ENCODE data around the gene AP1G1. TPM values are rescaled to one million over a fixed set of nuclear protein-coding genes. Genes with fewer than 3 reads are reported as not detected.
"Not testable (repeated sequence)": the region's sequence is repeated elsewhere in the genome, so short reads cannot be mapped to it uniquely, and the experiment has no call there.

AP1G1 gene
- total RNA-seq, 6 experiments from 2014 or later: 47.8 to 54.1 (median 52.5) TPM

- Histone ChIP-seq H3K27me3 (no peaks in the 10 kb centered on the region), H3K4me1 (no peaks in the 10 kb centered on the region), H3K9me3 (no peaks in the 10 kb centered on the region), H3K4me3 (no peak overlapping the region), H3K36me3 (no peaks in the 10 kb centered on the region), H3K27ac (no peak overlapping the region)
- TF ChIP-seq CTCF (IDR thresholded peaks at IDR 0.05): no peak
- TF ChIP-seq POLR2A (IDR thresholded peaks at IDR 0.05): no peak
- 85% methylated on average over 4 of the region's 4 CpGs for WGBS (ENCODE audit: insufficient coverage, low coverage, low lambda C conversion rate, missing lambda C conversion rate)
- peak; percentile 20 to 46 (median 38) for ATAC-seq
- intact Hi-C loops (cut with DNase I): no loop called here
- no peak for DNase-seq
Measured at GRCh38 chr16:71700831-71701230, 107.8 kb downstream of the AP1G1 start.

- Histone ChIP-seq H3K4me3 (no peak overlapping the region), H3K9me3 (no peaks in the 10 kb centered on the region), H3K27ac (no peak overlapping the region), H3K4me1 (no peaks in the 10 kb centered on the region), H3K27me3 (no peaks in the 10 kb centered on the region), H3K36me3 (no peaks in the 10 kb centered on the region)
- DNase-seq: no peak
- 100% methylated on average over 2 of the region's 3 CpGs for WGBS (ENCODE audit: insufficient coverage, low coverage, low lambda C conversion rate, missing lambda C conversion rate)
- TF ChIP-seq CTCF (IDR thresholded peaks at IDR 0.05) (no peak), POLR2A (IDR thresholded peaks at IDR 0.05) (no peak)
- ATAC-seq: no peak
- intact Hi-C loops (cut with DNase I): no loop called here
Measured at GRCh38 chr16:71698491-71698890, 110.1 kb downstream of the AP1G1 start.

- Histone ChIP-seq H3K4me3 (no peak overlapping the region), H3K9me3 (no peaks in the 10 kb centered on the region), H3K27me3 (no peaks in the 10 kb centered on the region), H3K36me3 (peaks cover 0 to 7% (median 0%) of the 10 kb centered on the region in 4 donors), H3K4me1 (no peaks in the 10 kb centered on the region), H3K27ac (no peak overlapping the region)
- intact Hi-C loops (cut with DNase I): no loop called here
- 94% methylated on average over 5 of the region's 5 CpGs for WGBS (ENCODE audit: insufficient coverage, low coverage, low lambda C conversion rate, missing lambda C conversion rate)
- ATAC-seq (no peak), DNase-seq (no peak)
- TF ChIP-seq POLR2A (IDR thresholded peaks at IDR 0.05) (no peak), CTCF (IDR thresholded peaks at IDR 0.05) (no peak)
Measured at GRCh38 chr16:71693164-71693563, 115.5 kb downstream of the AP1G1 start.

- ATAC-seq (no peak), DNase-seq (no peak)
- Histone ChIP-seq H3K9me3 (no peaks in the 10 kb centered on the region), H3K4me3 (no peak overlapping the region), H3K27me3 (no peaks in the 10 kb centered on the region), H3K27ac (no peak overlapping the region), H3K36me3 (peaks cover 0 to 7% (median 0%) of the 10 kb centered on the region in 4 donors), H3K4me1 (no peaks in the 10 kb centered on the region)
- intact Hi-C loops (cut with DNase I): no loop called here
- WGBS (ENCODE audit: insufficient coverage, low coverage, low lambda C conversion rate, missing lambda C conversion rate): 27% methylated on average over 1 of the region's 1 CpG
- no peak for TF ChIP-seq CTCF (IDR thresholded peaks at IDR 0.05)
- TF ChIP-seq POLR2A (IDR thresholded peaks at IDR 0.05): no peak
Measured at GRCh38 chr16:71689901-71690300, 118.7 kb downstream of the AP1G1 start.

- H3K27ac ChIP-seq: no peak overlapping the region
- intact Hi-C loops (cut with DNase I): no loop called here
- peaks cover 0 to 7% (median 0%) of the 10 kb centered on the region in 4 donors for H3K36me3 ChIP-seq
- ATAC-seq: no peak
- no peak for DNase-seq
- WGBS (ENCODE audit: insufficient coverage, low coverage, low lambda C conversion rate, missing lambda C conversion rate): 66% methylated on average over 3 of the region's 3 CpGs
- no peaks in the 10 kb centered on the region for H3K9me3 ChIP-seq
- TF ChIP-seq POLR2A (IDR thresholded peaks at IDR 0.05) (no peak), CTCF (IDR thresholded peaks at IDR 0.05) (no peak)
- no peaks in the 10 kb centered on the region for H3K4me1 ChIP-seq
- H3K4me3 ChIP-seq: no peak overlapping the region
- no peaks in the 10 kb centered on the region for H3K27me3 ChIP-seq
Measured at GRCh38 chr16:71687861-71688260, 120.8 kb downstream of the AP1G1 start.

- WGBS (ENCODE audit: insufficient coverage, low coverage, low lambda C conversion rate, missing lambda C conversion rate): 97% methylated on average over 12 of the region's 12 CpGs
- DNase-seq; H3K36me3 ChIP-seq; ATAC-seq; intact Hi-C loops (cut with DNase I); H3K4me1 ChIP-seq; H3K9me3 ChIP-seq; H3K4me3 ChIP-seq; H3K27me3 ChIP-seq; H3K27ac ChIP-seq: not testable (repeated sequence)
Measured at GRCh38 chr16:71684280-71684679, 124.4 kb downstream of the AP1G1 start.

Data from right lobe of liver (tissue), 6 donors.